ENCODE data around the gene CBLIF. TPM values are rescaled to one million over a fixed set of nuclear protein-coding genes. Genes with fewer than 3 reads are reported as not detected.
"Not testable (repeated sequence)": the region's sequence is repeated elsewhere in the genome, so short reads cannot be mapped to it uniquely, and the experiment has no call there.

Gene CBLIF
- polyA plus RNA-seq, 1 donor = not detected

GRCh38 chr11:59846556-59846955 is 1.3 kb upstream of the CBLIF start:
- DNase-seq = no peak

- no peak for DNase-seq
These were observed 3.0 kb downstream of the CBLIF start for GRCh38 chr11:59842316-59842715.

GRCh38 chr11:59841514-59841913 is 3.8 kb downstream of the CBLIF start:
- DNase-seq = no peak

GRCh38 chr11:59839615-59840014 is 5.7 kb downstream of the CBLIF start:
- no peak for DNase-seq

- DNase-seq = no peak
These were observed 11.7 kb downstream of the CBLIF start for GRCh38 chr11:59833602-59834001.

- no peak for DNase-seq
These were observed 15.9 kb downstream of the CBLIF start for GRCh38 chr11:59829358-59829757.

GRCh38 chr11:59822989-59823566 is 22.2 kb downstream of the CBLIF start:
- peak; percentile 33 for DNase-seq

GRCh38 chr11:59818572-59818971 is 26.7 kb downstream of the CBLIF start:
- DNase-seq = no peak

- DNase-seq = not testable (repeated sequence)
These were observed 28.9 kb downstream of the CBLIF start for GRCh38 chr11:59816434-59816833.

GRCh38 chr11:59815754-59816153 is 29.5 kb downstream of the CBLIF start:
- DNase-seq = no peak

- DNase-seq = no peak
These were observed 31.3 kb downstream of the CBLIF start for GRCh38 chr11:59814021-59814420.

GRCh38 chr11:59813364-59813763 is 31.9 kb downstream of the CBLIF start:
- no peak for DNase-seq

- DNase-seq = no peak
These were observed 33.1 kb downstream of the CBLIF start for GRCh38 chr11:59812220-59812619.

- no peak for DNase-seq
These were observed 34.4 kb downstream of the CBLIF start for GRCh38 chr11:59810911-59811259.

GRCh38 chr11:59810189-59810910 is 34.9 kb downstream of the CBLIF start, which contains the start of gene MRPL16:
Gene MRPL16, minus strand, starts transcription at chr11:59810778. Its CDS starts 120 bp downstream, at chr11:59810658.
- peak; percentile 85 for DNase-seq

- DNase-seq = no peak
These were observed 38.2 kb downstream of the CBLIF start for GRCh38 chr11:59807047-59807610.

- DNase-seq = no peak
These were observed 41.2 kb downstream of the CBLIF start for GRCh38 chr11:59804061-59804460.

GRCh38 chr11:59802639-59803176 is 42.6 kb downstream of the CBLIF start:
- peak; percentile 51 for DNase-seq

GRCh38 chr11:59801981-59802638 is 43.2 kb downstream of the CBLIF start:
- DNase-seq = peak; percentile 50

GRCh38 chr11:59801160-59801706 is 44.1 kb downstream of the CBLIF start:
- DNase-seq = no peak

GRCh38 chr11:59800390-59801025 is 44.8 kb downstream of the CBLIF start:
- DNase-seq = no peak

GRCh38 chr11:59794417-59794816 is 50.9 kb downstream of the CBLIF start:
- DNase-seq = no peak
